H1 (cell line): ENCODE data around the gene DNAH12. TPM values are rescaled to one million over a fixed set of nuclear protein-coding genes. Genes with fewer than 3 reads are reported as not detected.
A peak's percentile ranks its signal among the peaks of the same experiment; 100 is the strongest.

Source experiments
- CTCF ChIA-PET: fragments of 300-600 bp; sonication (Branson Sonifier 250); formaldehyde crosslinking; loops from one replicate; lab custom pipeline; 2021; ENCODE audit not compliant: partially characterized antibody; lab: Charles Lee
- POLR2A ChIA-PET: fragments of 300-600 bp; sonication (Branson Sonifier 250); formaldehyde crosslinking; loops from one replicate; lab custom pipeline; 2021; ENCODE audit warnings: inconsistent platforms; ENCODE audit not compliant: partially characterized antibody; lab: Charles Lee
- DNase-seq, 2 experiments: peaks; one replicate each; pipeline versions ENCODE4 v3.0.0 to v3.0.0-alpha.2; 2010 to 2022; ENCODE audit warnings: low spot score in 2 of 2, low read depth in 1 of 2, mixed read lengths in 1 of 2
- FAIRE-seq: peaks from 2 replicates; lab custom pipeline; 2011; peaks lifted over from hg19 to GRCh38; lab: Jason Lieb, UNC
- H2AFZ ChIP-seq: 2 replicates; pipeline ENCODE4 v1.8.1; 2012; ENCODE audit warnings: low read length, inconsistent platforms
- H2AK5ac ChIP-seq: 2 replicates; pipeline ENCODE4 v1.6.1; 2013; ENCODE audit warnings: low read depth, low read length
- H2BK120ac ChIP-seq: replicated peaks from 2 replicates; pipeline ENCODE3; 2013; ENCODE audit warnings: low read depth, low read length, inconsistent platforms
- H2BK12ac ChIP-seq: 2 replicates; pipeline ENCODE4 v1.6.1; 2013; ENCODE audit warnings: low read depth, low read length
- H2BK15ac ChIP-seq: 2 replicates; pipeline ENCODE4 v1.6.1; 2013; ENCODE audit warnings: low read length
- H2BK20ac ChIP-seq: 2 replicates; pipeline ENCODE4 v1.6.1; 2013; ENCODE audit warnings: low read length
- H2BK5ac ChIP-seq: 2 replicates; pipeline ENCODE4 v1.6.1; 2013; ENCODE audit warnings: low read depth, low read length
- H3K14ac ChIP-seq: 2 replicates; pipeline ENCODE4 v1.6.1; 2013; ENCODE audit warnings: inconsistent platforms; ENCODE audit not compliant: insufficient read length
- H3K18ac ChIP-seq: 2 replicates; pipeline ENCODE4 v1.6.1; 2013; ENCODE audit warnings: low read length; ENCODE audit errors: extremely low read depth
- H3K23ac ChIP-seq: 2 replicates; pipeline ENCODE4 v1.6.1; 2013; ENCODE audit warnings: inconsistent platforms; ENCODE audit not compliant: insufficient read length
- H3K23me2 ChIP-seq: 2 replicates; pipeline ENCODE4 v1.6.1; 2013; ENCODE audit warnings: low read depth, low read length
- H3K27ac ChIP-seq: 2 replicates; pipeline ENCODE4 v1.6.1; 2011; ENCODE audit warnings: low read depth, low read length, inconsistent platforms
- H3K27me3 ChIP-seq, 4 experiments: replicated peaks in 1 of 4; 1 replicate in 1 of 4; 2 replicates in 3 of 4; pipeline versions ENCODE4 v1.6.1 to v1.8.1; 2011 to 2013; ENCODE audit warnings: low read length in 3 of 4, mild to moderate bottlenecking in 3 of 4, inconsistent platforms in 2 of 4, mixed read lengths in 2 of 4, moderate library complexity in 1 of 4; ENCODE audit not compliant: control insufficient read depth in 3 of 4, insufficient read depth in 3 of 4; ENCODE audit errors: extremely low read depth in 1 of 4
- H3K36me3 ChIP-seq, 4 experiments: 2 replicates each; pipeline versions ENCODE4 v1.6.1 to v1.8.1; 2011 to 2013; ENCODE audit warnings: mild to moderate bottlenecking in 4 of 4, low read length in 3 of 4, moderate library complexity in 2 of 4, control low read depth in 1 of 4, inconsistent platforms in 1 of 4; ENCODE audit not compliant: insufficient read depth in 4 of 4, control insufficient read depth in 2 of 4
- H3K4ac ChIP-seq: replicated peaks from 2 replicates; pipeline ENCODE3; 2013; ENCODE audit warnings: low read length, low read depth, mixed read lengths, inconsistent platforms; ENCODE audit not compliant: insufficient read length
- H3K4me1 ChIP-seq, 4 experiments: replicated peaks in 1 of 4; 1 replicate in 1 of 4; 2 replicates in 3 of 4; pipeline versions ENCODE4 v1.6.1 to v1.8.1; 2011 to 2013; ENCODE audit warnings: low read length in 3 of 4, inconsistent platforms in 2 of 4, mixed read lengths in 1 of 4; ENCODE audit not compliant: insufficient read depth in 4 of 4, control insufficient read depth in 3 of 4
- H3K4me2 ChIP-seq, 2 experiments: 2 replicates each; pipeline versions ENCODE4 v1.6.1 to v1.8.1; 2011 to 2013; ENCODE audit warnings: low read depth in 2 of 2, low read length in 2 of 2, control low read depth in 1 of 2, inconsistent platforms in 1 of 2, mild to moderate bottlenecking in 1 of 2; ENCODE audit not compliant: insufficient read depth in 1 of 2
- H3K4me3 ChIP-seq, 4 experiments: fragments of 200-600, 300-600 bp in 1 of 4; sonication (generic), shearing (Covaris generic), sonication (Bioruptor Twin) in 1 of 4; 2 replicates each; pipeline versions ENCODE4 v1.5.1 to v1.8.1; 2011 to 2016; ENCODE audit warnings: low read length in 4 of 4, low read depth in 3 of 4, control low read depth in 2 of 4, inconsistent platforms in 2 of 4, mild to moderate bottlenecking in 2 of 4, mixed read lengths in 1 of 4, moderate library complexity in 1 of 4; ENCODE audit not compliant: insufficient read depth in 2 of 4; ENCODE audit errors: extremely low read depth in 1 of 4
- H3K56ac ChIP-seq: replicated peaks from 2 replicates; pipeline ENCODE3; 2013; ENCODE audit warnings: low read depth, mild to moderate bottlenecking, mixed read lengths, low read length, inconsistent platforms; ENCODE audit not compliant: insufficient read length
- H3K79me1 ChIP-seq: 2 replicates; pipeline ENCODE4 v1.6.1; 2013; ENCODE audit warnings: low read depth, low read length, control low read depth
- H3K79me2 ChIP-seq, 2 experiments: 2 replicates each; pipeline versions ENCODE4 v1.6.1 to v1.8.1; 2012 to 2013; ENCODE audit warnings: low read length in 2 of 2, mild to moderate bottlenecking in 2 of 2, inconsistent platforms in 1 of 2; ENCODE audit not compliant: insufficient read depth in 2 of 2, control insufficient read depth in 1 of 2
- H3K9ac ChIP-seq, 4 experiments: replicated peaks in 1 of 4; 1 replicate in 1 of 4; 2 replicates in 3 of 4; pipeline versions ENCODE4 v1.6.1 to v1.8.1; 2011 to 2013; ENCODE audit warnings: low read depth in 3 of 4, low read length in 3 of 4, control low read depth in 2 of 4, mild to moderate bottlenecking in 2 of 4, moderate library complexity in 2 of 4, inconsistent platforms in 1 of 4; ENCODE audit errors: extremely low read depth in 1 of 4
- H3K9me3 ChIP-seq, 2 experiments: 2 replicates each; pipeline versions ENCODE4 v1.6.1 to v1.8.1; 2012 to 2013; ENCODE audit warnings: mild to moderate bottlenecking in 2 of 2, moderate library complexity in 2 of 2, control low read depth in 1 of 2, inconsistent platforms in 1 of 2, low read depth in 1 of 2, low read length in 1 of 2, mixed read lengths in 1 of 2; ENCODE audit not compliant: insufficient read depth in 2 of 2
- H4K20me1 ChIP-seq, 2 experiments: replicated peaks in 1 of 2; 2 replicates each; pipeline versions ENCODE3 to v1.8.1; 2011 to 2013; ENCODE audit warnings: inconsistent platforms in 2 of 2, low read length in 2 of 2, mild to moderate bottlenecking in 1 of 2; ENCODE audit not compliant: insufficient read depth in 2 of 2, control insufficient read depth in 1 of 2
- H4K5ac ChIP-seq: 2 replicates; pipeline ENCODE4 v1.6.1; 2013; ENCODE audit warnings: low read length, low read depth, mixed read lengths, inconsistent platforms; ENCODE audit not compliant: insufficient read length
- H4K8ac ChIP-seq: 2 replicates; pipeline ENCODE4 v1.8.0; 2013; ENCODE audit warnings: mild to moderate bottlenecking, moderate library complexity, low read length, inconsistent platforms; ENCODE audit not compliant: insufficient read depth; ENCODE audit errors: extremely low read depth
- H4K91ac ChIP-seq: replicated peaks from 2 replicates; pipeline ENCODE3; 2013; ENCODE audit warnings: low read length, mixed read lengths, inconsistent platforms; ENCODE audit not compliant: insufficient read length
- CHD2 ChIP-seq: IDR thresholded peaks from 2 replicates; pipeline ENCODE4 v1.6.1; 2012; ENCODE audit warnings: low read length, improper control_type of control experiment
- RFX5 ChIP-seq: IDR thresholded peaks from 2 replicates; pipeline ENCODE4 v1.6.1; 2011; ENCODE audit warnings: low read depth, low read length, improper control_type of control experiment, borderline replicate concordance
- WGBS, 2 experiments: shearing (Covaris generic) in 1 of 2; methylation state at CpG; one replicate each; pipeline versions ENCODE4 v1.1.6 to v1.1.7; 2013 to 2015; ENCODE audit warnings: low lambda C conversion rate in 2 of 2, mixed read lengths in 2 of 2, inconsistent platforms in 1 of 2, low coverage in 1 of 2, missing lambda C conversion rate in 1 of 2; ENCODE audit not compliant: insufficient replicate concordance in 2 of 2, insufficient coverage in 1 of 2, insufficient read length in 1 of 2; ENCODE audit errors: extremely low coverage in 1 of 2, missing lambda C conversion rate in 1 of 2; 5-methylcytosine and 5-hydroxymethylcytosine counted together
- polyA plus RNA-seq, 7 experiments: library from polyadenylated mRNA; depleted of rRNA in 3 of 7; stranded (reverse) in 5 of 7; unstranded in 2 of 7; fragments of >200 nt in 5 of 7; fragments of 200-250 nt in 2 of 7; gene quantifications; 1 replicate in 5 of 7; 2 replicates in 1 of 7; 4 replicates in 1 of 7; pipeline versions ENCODE4 v1.2.1 to v1.2.3, GENCODE V29; 2011 to 2013; ENCODE audit warnings: missing spikeins in 2 of 7, mixed read lengths in 2 of 7
- total RNA-seq: library from RNA; stranded (reverse); fragmentation: NEBNext Ultra II Directional; extraction: Animal tissue kit (Norgen Biotek cat#: 25700); gene quantifications from 2 replicates; pipeline ENCODE4 v1.2.1, GENCODE V29; 2021

Gene DNAH12
- total and polyA plus RNA-seq, 2 of the 8 experiments (the other 6 are each of a cell fraction or from before 2014, with no cell fraction given): not detected

- Histone ChIP-seq H3K27me3 (no peaks in the 10 kb centered on the region), H2BK5ac (no peak overlapping the region), H4K20me1 (no peaks in the 10 kb centered on the region), H3K14ac (no peak overlapping the region), H3K27ac (no peak overlapping the region), H2BK12ac (no peak overlapping the region), H3K4me3 (no peak overlapping the region), H4K8ac (no peak overlapping the region), H3K9ac (no peak overlapping the region), H4K91ac (no peak overlapping the region), H2BK15ac (no peak overlapping the region), H2AFZ (peak overlapping the region; percentile 49; the same call in 1 of the 2 replicates), H2AK5ac (no peak overlapping the region), H3K56ac (no peak overlapping the region), H3K4me2 (no peak overlapping the region), H3K79me1 (no peaks in the 10 kb centered on the region), H3K79me2 (no peaks in the 10 kb centered on the region), H3K23me2 (no peaks in the 10 kb centered on the region), H3K23ac (no peak overlapping the region), H2BK20ac (no peak overlapping the region), H4K5ac (no peak overlapping the region), H2BK120ac (no peak overlapping the region), H3K18ac (no peak overlapping the region), H3K36me3 (peaks cover 0 to 6% (median 0%) of the 10 kb centered on the region in 4 experiments; a peak in 1 of 8 replicates), H3K4me1 (no peaks in the 10 kb centered on the region), H3K9me3 (peaks cover 0 to 10% of the 10 kb centered on the region in 2 experiments; a peak in 2 of 4 replicates), H3K4ac (no peak overlapping the region)
- DNase-seq: no peak
- ChIA-PET CTCF (interaction anchor here (0.6 to 1.4 kb wide), 3 partner anchors 17 to 96 kb away, joined by 3 to 4 read pairs (median 3); no protein-coding TSS in a partner anchor), POLR2A (no interaction called here)
- FAIRE-seq: no peak
- WGBS, 2 experiments: 88% methylated on average over 5 of the region's 5 CpGs; no CpG with 5 or more reads in 1 of the 2 experiments
- TF ChIP-seq CHD2 (no peak), RFX5 (no peak)
Measured at GRCh38 chr3:57335283-57335938, 208.7 kb downstream of the DNAH12 start.
